PFSK-1 (cell line): ENCODE measurements around the gene VSIG10L2.

Experiments used
- FOXP2 ChIP-seq: optimal IDR thresholded peaks from 2 replicates; pipeline ENCODE3; 2011; ENCODE audit warnings: borderline replicate concordance, control low read depth, inconsistent platforms; ENCODE audit not compliant: insufficient read depth; ENCODE audit errors: extremely low read length, extremely low read depth
- POLR2AphosphoS5 ChIP-seq: IDR thresholded peaks from 2 replicates; pipeline ENCODE4 v1.6.1; 2012; ENCODE audit warnings: low read depth, mild to moderate bottlenecking, control low read depth, low read length, moderate library complexity
- SIN3A ChIP-seq: IDR thresholded peaks from 2 replicates; pipeline ENCODE4 v1.6.1; 2012; ENCODE audit warnings: mild to moderate bottlenecking, low read length, moderate library complexity, borderline replicate concordance; ENCODE audit not compliant: insufficient read depth
- TAF1 ChIP-seq: IDR thresholded peaks from 2 replicates; pipeline ENCODE4 v1.6.1; 2012; ENCODE audit warnings: low read length, control low read depth, borderline replicate concordance; ENCODE audit not compliant: insufficient read depth
- TF ChIP-seq, protein P1 (sequence below), 2 experiments: IDR thresholded peaks; 2 replicates each; pipeline versions ENCODE4 v1.6.1 to v1.8.0; 2011 to 2012; ENCODE audit warnings: low read depth in 2 of 2, low read length in 2 of 2, control low read depth in 1 of 2, inconsistent platforms in 1 of 2, mild to moderate bottlenecking in 1 of 2, moderate library complexity in 1 of 2; ENCODE audit not compliant: insufficient read depth in 1 of 2

The VSIG10L2 gene

DNA sequence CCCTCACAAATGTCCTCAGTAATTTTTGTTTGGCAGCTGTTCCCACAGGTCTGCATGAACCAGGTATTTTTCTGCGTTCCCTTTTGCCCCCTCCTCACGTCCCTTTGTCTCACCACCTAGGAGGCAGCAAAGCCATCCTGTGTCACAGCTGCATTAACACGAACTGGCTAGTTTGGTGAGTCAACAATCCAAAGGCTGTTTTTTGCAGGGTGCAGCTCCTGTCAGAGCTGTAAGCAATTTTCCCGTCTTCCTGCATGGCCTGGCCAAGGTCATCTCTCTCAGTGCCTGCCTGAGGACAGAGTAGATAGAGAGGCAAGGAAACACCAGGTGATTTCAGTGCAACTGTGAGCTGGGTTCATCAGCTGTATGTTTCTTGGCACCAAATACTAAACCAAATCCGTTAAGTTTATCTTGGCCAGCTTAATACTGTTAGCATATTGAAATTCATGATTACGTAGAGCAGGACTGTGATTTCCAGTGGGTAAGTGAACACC, 20.6 kb upstream of the VSIG10L2 start:
- TF ChIP-seq POLR2AphosphoS5 (no peak), TAF1 (no peak), FOXP2 (no peak), SIN3A (no peak)
- TF ChIP-seq, protein P1, sequence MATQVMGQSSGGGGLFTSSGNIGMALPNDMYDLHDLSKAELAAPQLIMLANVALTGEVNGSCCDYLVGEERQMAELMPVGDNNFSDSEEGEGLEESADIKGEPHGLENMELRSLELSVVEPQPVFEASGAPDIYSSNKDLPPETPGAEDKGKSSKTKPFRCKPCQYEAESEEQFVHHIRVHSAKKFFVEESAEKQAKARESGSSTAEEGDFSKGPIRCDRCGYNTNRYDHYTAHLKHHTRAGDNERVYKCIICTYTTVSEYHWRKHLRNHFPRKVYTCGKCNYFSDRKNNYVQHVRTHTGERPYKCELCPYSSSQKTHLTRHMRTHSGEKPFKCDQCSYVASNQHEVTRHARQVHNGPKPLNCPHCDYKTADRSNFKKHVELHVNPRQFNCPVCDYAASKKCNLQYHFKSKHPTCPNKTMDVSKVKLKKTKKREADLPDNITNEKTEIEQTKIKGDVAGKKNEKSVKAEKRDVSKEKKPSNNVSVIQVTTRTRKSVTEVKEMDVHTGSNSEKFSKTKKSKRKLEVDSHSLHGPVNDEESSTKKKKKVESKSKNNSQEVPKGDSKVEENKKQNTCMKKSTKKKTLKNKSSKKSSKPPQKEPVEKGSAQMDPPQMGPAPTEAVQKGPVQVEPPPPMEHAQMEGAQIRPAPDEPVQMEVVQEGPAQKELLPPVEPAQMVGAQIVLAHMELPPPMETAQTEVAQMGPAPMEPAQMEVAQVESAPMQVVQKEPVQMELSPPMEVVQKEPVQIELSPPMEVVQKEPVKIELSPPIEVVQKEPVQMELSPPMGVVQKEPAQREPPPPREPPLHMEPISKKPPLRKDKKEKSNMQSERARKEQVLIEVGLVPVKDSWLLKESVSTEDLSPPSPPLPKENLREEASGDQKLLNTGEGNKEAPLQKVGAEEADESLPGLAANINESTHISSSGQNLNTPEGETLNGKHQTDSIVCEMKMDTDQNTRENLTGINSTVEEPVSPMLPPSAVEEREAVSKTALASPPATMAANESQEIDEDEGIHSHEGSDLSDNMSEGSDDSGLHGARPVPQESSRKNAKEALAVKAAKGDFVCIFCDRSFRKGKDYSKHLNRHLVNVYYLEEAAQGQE (IDR thresholded peaks at IDR 0.05; ENCODE audit: insufficient read depth in 1 of 2, low read depth in 2 of 2, low read length in 2 of 2), result no peak

GRCh38 chr11:125925804-125926203, 20.0 kb upstream of the VSIG10L2 start:
- TF ChIP-seq TAF1, result no peak
- TF ChIP-seq, protein P1 (IDR thresholded peaks at IDR 0.05; ENCODE audit: insufficient read depth in 1 of 2, low read depth in 2 of 2, low read length in 2 of 2), result no peak
- TF ChIP-seq SIN3A, result no peak
- no peak for TF ChIP-seq FOXP2
- no peak for TF ChIP-seq POLR2AphosphoS5

DNA sequence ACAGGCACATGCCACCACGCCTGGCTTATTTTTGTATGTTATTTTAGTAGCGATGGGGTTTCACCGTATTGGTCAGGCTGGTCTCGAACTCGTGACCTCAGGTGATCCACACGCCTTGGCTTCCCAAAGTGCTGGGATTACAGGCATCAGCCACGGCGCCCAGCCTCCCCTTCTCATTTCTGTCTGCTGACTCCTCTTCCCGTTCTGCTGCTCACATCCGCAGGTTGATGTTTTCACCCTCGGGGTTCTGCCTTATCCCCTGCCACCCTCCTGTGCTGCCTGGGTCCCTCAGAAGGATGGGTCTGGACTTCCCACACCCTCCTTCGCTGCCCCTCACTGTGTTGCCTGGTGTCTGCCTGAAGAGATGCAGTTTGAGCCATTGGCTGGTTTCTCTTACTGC, 19.2 kb upstream of the VSIG10L2 start:
- no peak for TF ChIP-seq FOXP2
- TF ChIP-seq POLR2AphosphoS5, result no peak
- TF ChIP-seq, protein P1 (IDR thresholded peaks at IDR 0.05; ENCODE audit: insufficient read depth in 1 of 2, low read depth in 2 of 2, low read length in 2 of 2), result no peak
- no peak for TF ChIP-seq TAF1
- no peak for TF ChIP-seq SIN3A

- TF ChIP-seq, protein P1 (IDR thresholded peaks at IDR 0.05; ENCODE audit: insufficient read depth in 1 of 2, low read depth in 2 of 2, low read length in 2 of 2), result no peak
- TF ChIP-seq FOXP2, result no peak
- no peak for TF ChIP-seq POLR2AphosphoS5
- TF ChIP-seq SIN3A, result no peak
- TF ChIP-seq TAF1, result no peak
Measured at GRCh38 chr11:125929445-125930075, 16.3 kb upstream of the VSIG10L2 start.

DNA sequence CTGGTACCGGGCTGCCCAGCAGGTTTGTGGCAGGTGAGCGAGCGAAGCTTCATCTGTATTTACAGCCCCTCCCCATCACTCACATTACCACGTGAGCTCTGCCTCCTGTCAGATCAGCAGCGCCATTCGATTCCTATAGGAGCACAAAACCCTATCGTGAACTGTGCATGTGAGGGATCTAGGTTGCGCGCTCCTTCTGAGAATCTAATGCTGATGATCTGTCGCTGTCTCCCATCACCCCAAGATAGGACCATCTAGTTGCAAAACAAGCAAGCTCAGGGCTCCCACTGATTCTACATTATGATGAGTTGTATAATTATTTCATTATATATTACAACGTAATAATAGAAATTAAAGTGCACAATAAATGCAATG, 15.8 kb upstream of the VSIG10L2 start:
- no peak for TF ChIP-seq SIN3A
- TF ChIP-seq, protein P1 (IDR thresholded peaks at IDR 0.05; ENCODE audit: insufficient read depth in 1 of 2, low read depth in 2 of 2, low read length in 2 of 2), result no peak
- no peak for TF ChIP-seq POLR2AphosphoS5
- no peak for TF ChIP-seq TAF1
- no peak for TF ChIP-seq FOXP2
